GM18861 (cell line): ENCODE results near the gene EID2B.

Experiments used
- ATAC-seq: cut with Tn5 transposase; IDR thresholded peaks from one replicate; pipeline ENCODE4 v1.9.1; 2021; ENCODE audit not compliant: unreplicated experiment

The EID2B gene

DNA sequence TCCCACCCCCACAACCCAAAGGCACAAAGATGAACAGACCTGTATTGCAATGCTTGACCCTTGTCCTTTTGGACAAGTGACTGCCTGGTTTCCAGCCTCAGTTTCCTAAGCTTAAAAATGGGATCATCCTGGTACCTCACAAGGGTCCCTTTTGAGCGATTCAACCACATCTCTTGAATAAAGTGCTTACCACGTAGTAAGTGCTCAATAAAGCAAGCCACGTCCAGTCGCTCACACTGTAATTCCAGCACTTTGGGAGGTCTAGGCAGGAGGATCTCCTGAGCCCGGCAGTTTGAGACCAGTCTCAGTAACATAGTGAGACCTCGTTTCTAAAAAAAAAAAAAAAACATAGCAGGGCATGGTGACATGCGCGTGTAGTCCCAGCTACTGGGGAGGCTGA is 32.7 kb downstream of the EID2B start:
- ATAC-seq, result no peak

DNA sequence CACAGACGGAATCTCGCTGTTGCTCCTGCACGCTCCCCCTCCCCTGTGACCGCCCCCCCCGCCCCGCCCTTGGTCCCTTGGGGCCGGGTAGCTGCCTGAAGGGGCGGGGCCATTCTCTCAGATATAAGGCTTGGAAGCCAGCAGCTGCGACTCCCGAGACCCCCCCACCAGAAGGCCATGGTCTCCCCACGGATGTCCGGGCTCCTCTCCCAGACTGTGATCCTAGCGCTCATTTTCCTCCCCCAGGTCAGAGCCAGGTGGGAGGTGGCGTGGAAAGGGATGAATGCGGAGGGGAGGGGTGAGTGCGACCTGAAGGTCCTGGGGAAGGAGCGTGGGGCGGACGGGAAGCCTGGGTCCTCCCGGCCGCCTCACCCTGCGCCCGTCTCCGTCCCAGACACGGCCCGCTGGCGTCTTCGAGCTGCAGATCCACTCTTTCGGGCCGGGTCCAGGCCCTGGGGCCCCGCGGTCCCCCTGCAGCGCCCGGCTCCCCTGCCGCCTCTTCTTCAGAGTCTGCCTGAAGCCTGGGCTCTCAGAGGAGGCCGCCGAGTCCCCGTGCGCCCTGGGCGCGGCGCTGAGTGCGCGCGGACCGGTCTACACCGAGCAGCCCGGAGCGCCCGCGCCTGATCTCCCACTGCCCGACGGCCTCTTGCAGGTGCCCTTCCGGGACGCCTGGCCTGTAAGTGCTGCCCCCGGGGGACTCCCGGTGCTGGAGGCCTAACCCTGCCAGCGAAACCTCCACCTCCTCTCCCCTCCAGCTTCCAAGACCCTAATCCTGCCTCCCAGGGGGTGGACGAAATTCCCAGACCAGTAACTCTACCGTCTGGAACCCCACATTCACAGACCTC is 33.6 kb downstream of the EID2B start, which contains the start of gene DLL3:
TSS of gene DLL3 (plus strand) at position 150 of the 845 bp plus-strand sequence. CDS start at position 178, 28 bp downstream.
- ATAC-seq, result no peak

DNA sequence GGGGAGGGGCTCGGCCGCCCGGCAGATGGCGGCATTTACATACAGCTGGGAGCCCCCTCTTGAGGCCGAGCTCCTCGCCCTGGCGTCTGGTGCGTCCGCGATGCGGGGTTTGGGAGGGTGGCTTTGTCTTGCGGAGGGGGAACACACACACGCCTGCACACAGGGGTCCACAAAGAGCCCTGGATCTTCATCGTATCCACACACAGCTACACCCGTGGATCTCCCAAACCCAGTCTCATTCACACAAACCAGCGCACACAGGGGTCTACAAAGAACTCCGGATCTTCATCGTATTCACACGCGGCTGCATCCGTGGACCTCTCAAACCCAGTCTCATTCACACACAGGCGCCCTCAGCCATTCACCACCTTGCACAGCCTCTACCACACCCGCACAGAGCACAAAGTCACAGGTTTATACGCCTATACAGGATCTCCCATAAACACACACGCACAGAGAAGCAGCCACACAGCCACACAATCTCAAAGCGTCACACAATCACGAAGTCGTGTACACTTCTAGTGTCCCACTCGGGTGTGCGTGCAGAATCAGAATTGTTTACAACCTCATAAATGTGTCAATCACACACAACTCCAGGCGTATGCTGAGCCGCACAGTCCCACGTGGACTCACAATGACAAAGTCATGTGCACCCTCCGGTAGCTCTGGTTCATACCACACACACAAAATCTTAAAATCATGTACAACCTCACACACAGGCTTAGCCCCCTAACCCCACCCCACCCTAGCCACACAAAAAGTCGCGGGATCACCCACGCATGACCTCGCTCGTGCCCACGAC is 34.5 kb downstream of the EID2B start:
- ATAC-seq, result no peak

DNA sequence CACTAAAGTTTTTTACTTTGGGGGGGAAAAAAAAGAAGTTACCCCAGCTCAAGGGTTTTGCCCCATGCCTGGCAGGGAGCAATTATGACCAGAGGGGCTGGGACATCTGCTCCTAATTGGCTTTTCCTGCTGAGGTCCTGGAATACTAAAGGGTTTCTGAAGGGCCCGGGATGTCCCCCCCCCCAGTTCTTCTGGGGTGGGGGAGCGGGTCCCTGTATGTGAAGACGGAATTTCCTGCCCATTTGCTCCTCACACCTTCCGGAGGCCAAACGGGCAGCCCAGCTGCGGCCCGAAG is 35.0 kb downstream of the EID2B start:
- ATAC-seq, result no peak

DNA sequence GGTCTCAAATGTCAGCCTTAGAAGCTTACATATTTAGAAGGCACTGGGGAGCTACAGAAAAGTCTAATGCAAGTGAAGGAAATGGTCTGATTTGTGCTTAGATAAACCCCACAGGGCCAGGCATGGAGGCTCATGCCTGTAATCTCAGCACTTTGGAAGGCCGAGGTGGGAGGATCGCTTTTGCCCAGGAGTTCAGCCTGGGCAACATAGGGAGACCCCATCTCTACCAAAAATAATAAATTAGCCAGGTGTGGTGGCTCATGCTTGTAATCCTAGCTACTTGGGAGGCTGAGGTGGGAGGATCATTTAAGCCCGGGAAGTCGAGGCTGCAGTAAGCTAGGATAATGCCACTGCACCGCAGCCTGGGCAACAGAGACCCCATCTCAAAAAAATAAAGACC is 36.6 kb downstream of the EID2B start:
- ATAC-seq, result no peak

DNA sequence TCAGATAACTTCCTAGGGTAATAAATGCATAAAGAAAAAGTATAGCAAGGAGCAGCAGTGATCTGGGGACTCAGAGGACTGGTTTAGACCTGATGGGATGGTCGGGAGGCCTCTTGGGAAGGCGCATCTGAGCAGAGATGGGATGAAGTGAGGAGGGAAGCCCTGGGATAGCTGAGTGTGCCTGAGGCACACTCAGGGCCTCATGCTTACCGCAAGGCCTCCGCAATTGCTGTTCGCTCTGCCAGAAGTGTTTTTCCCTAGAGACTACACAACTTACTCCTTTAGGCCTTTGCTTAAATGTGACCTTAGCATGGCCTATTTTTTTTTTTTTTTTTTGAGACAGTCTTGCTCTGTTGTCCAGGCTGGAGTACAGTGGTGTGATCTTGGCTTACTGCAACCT is 38.0 kb downstream of the EID2B start:
- ATAC-seq, result no peak

DNA sequence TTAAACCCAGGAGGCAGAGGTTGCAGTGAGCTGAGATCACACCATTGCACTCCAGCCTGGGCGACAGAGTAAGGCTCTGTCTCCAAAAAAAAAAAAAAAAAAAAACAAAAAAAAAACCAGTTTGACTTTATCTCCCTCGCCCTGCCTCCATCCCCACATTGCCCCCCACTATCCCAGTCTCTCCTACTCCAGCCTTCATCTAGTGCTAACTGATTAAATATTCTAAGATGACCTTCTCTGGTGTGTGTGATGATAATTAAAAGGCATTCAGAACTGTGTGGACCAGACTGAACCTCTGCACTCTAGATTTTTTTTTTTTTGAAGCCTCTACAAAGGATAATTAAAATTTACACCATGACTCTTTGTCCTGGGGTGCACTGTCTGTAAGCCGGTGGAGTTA is 39.9 kb downstream of the EID2B start:
- ATAC-seq, result no peak

DNA sequence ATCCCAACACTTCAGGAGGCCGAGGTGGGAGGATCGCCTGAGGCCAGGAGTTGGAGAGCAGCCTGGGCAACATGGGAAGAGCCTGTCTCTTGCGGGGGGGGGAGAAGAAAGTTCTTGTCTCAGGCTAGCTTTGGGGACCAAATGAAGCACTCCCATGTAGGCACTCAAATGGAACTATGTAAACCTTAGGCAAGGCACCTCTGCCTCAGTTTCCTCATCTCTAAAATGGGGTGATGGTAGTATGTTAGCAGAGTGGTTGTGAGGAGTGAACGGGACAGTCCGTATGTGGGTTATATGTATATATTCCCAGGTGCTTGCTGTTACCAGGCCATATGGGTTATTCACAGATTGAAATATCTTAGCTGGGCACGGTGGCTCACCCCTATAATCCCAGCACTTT is 40.4 kb downstream of the EID2B start:
- no peak for ATAC-seq

DNA sequence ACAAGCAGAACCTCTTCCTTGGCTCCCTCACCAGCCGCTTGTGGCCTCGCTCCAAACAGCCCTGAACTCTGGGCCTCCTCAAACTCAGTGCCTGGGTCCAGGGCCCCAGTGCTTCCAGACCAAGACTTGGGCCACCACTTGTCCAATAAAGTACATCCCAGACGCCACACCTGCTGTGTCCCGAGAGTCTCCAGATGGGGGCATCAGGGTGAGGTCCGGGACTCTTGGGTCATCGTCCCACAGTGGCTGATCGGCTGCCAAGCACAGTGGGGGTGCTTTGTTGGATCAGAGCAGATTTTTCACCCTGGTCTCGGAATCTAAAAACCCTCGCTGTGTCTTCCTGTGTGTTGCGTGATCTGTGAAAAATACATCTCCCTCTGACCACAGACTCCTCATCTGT is 42.9 kb downstream of the EID2B start:
- ATAC-seq, result no peak

DNA sequence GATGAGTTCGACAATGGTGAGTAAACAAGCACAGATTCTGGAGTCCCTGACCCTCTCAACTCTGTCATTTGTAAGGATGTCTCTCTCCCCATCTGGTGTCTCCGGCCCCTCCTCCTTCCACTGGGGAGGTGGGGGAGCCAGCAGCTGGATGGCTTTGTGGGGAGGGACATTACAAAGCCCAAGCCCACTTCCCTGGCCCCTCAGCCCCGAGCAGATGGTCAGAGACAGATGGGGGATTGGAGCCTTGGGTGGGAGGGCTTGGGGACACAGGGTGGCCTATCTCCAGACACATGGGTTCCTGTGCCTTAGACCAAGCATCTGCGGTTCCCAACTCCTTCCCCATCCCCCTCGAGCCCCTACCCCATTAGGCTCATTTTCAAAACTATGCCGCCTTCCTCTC is 49.5 kb downstream of the EID2B start:
- ATAC-seq, result no peak

DNA sequence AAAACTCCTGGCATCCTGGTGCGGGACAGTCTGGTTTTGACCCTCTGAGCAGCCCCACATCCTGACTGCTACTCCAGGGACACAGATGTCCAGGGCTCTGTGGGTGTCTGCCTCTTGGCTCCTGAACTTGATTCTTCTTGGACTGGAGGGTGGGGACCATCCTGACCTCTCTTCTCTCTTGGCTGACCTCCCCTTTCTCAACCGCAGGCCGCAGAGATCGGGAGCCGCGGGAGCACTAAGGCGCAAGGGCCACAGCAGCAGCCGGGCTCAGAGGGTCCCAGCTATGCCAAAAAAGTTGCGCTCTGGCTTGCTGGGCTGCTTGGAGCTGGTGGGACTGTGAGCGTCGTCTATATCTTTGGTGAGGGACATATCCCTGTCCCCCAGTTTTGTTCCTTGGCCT is 51.0 kb downstream of the EID2B start:
- ATAC-seq, result no peak

DNA sequence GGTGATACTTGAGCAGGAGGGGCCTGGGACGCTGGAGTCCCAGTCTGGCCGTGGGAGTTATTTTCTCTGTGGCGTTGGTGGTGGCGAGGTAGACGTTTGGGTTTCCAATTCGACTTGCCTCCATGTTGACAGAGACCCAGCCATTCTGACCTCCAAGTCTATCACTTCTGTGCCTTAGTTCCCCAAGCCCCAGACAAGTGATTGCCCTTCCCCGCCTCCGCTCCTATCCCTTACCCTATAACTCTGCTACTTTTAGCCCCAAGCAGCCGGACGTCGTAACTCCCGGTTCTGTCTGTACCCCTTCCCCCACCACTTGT is 51.5 kb downstream of the EID2B start:
- ATAC-seq, result no peak
